ENCODE data around the gene PLBD2. TPM values are rescaled to one million over a fixed set of nuclear protein-coding genes. Genes with fewer than 3 reads are reported as not detected.
A peak's percentile ranks its signal among the peaks of the same experiment; 100 is the strongest.

PLBD2 gene
- total RNA-seq, 1 experiment from 2014 or later: 31.4 TPM

DNA sequence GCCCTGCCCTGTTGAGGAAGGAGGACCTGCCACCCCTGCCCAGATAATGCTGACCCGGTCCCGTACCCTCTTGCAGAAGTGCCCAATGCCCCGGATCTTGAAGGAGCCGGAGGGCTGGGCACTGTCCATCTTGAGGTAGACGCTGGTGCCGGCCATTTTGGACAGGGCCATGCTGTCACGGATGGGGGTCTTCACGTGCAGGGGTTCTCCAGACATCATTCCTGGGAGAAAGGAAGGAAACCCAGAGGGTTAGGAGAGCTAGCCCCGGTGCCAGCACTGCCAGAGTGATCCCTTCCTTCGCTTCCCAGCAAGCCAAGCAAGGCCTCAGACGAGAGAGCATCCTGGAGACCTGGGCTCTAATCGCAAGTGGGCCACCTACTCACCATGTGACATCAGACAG is 41.1 kb downstream of the PLBD2 start:
- no peaks in the 10 kb centered on the region for H3K36me3 Mint-ChIP-seq (ENCODE audit: insufficient read depth in 1 of 3, low read depth in 3 of 3)
- Histone ChIP-seq H3K27me3 (ENCODE audit: insufficient read depth, low read length) (no peaks in the 10 kb centered on the region), H2BK12ac (ENCODE audit: insufficient read length, low read depth, low read length) (no peak overlapping the region)

More for the DNA sequence above, 41.1 kb downstream of the PLBD2 start:
- no peaks in the 10 kb centered on the region for H3K9me3 Mint-ChIP-seq
- H4K5ac ChIP-seq (ENCODE audit: insufficient read length, low read depth, low read length): no peak overlapping the region
- no peaks in the 10 kb centered on the region for H3K79me2 ChIP-seq (ENCODE audit: insufficient read depth, low read length)
- H4K20me1 ChIP-seq (ENCODE audit: control insufficient read depth, insufficient read depth, insufficient read length): no peaks in the 10 kb centered on the region
- no peak overlapping the region for H2BK20ac ChIP-seq (ENCODE audit: low read depth, low read length, poor library complexity, severe bottlenecking)
- no peak overlapping the region for H4K91ac ChIP-seq (ENCODE audit: insufficient read length, low read depth, low read length)
- DNase-seq: no peak
- no peak overlapping the region for H3T11ph ChIP-seq (ENCODE audit: low read length)
- H3K4me3 Mint-ChIP-seq: no peak overlapping the region
- H3K79me1 ChIP-seq (ENCODE audit: insufficient read depth, low read depth, low read length, poor library complexity, severe bottlenecking): no peaks in the 10 kb centered on the region
- no CpG with 5 or more reads among the region's 12 CpGs for WGBS (ENCODE audit: extremely low coverage, insufficient read length, low lambda C conversion rate)
- peak overlapping the region in 1 of 3 experiments; percentile 44; a peak in 1 of 7 replicates for H3K27ac Mint-ChIP-seq
- no peak overlapping the region for H3K56ac ChIP-seq (ENCODE audit: insufficient read length, low read depth, low read length)
- H4K8ac ChIP-seq (replicated peaks; ENCODE audit: insufficient read length, low read depth, low read length): no peak overlapping the region
- H3K4me1 Mint-ChIP-seq: peaks cover 11 to 27% of the 10 kb centered on the region in 2 experiments
- TF ChIP-seq, protein P1, sequence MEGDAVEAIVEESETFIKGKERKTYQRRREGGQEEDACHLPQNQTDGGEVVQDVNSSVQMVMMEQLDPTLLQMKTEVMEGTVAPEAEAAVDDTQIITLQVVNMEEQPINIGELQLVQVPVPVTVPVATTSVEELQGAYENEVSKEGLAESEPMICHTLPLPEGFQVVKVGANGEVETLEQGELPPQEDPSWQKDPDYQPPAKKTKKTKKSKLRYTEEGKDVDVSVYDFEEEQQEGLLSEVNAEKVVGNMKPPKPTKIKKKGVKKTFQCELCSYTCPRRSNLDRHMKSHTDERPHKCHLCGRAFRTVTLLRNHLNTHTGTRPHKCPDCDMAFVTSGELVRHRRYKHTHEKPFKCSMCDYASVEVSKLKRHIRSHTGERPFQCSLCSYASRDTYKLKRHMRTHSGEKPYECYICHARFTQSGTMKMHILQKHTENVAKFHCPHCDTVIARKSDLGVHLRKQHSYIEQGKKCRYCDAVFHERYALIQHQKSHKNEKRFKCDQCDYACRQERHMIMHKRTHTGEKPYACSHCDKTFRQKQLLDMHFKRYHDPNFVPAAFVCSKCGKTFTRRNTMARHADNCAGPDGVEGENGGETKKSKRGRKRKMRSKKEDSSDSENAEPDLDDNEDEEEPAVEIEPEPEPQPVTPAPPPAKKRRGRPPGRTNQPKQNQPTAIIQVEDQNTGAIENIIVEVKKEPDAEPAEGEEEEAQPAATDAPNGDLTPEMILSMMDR (conservative IDR thresholded peaks at IDR 0.05): no peak
- no peak overlapping the region for H3K23ac ChIP-seq (ENCODE audit: insufficient read length, low read depth, low read length)
- H3K27ac ChIP-seq (ENCODE audit: insufficient read length, low read depth, low read length): no peak overlapping the region
- H3K18ac ChIP-seq (ENCODE audit: insufficient read length, low read depth, low read length): no peak overlapping the region
- no peaks in the 10 kb centered on the region for H3K23me2 ChIP-seq (ENCODE audit: insufficient read length, low read depth, low read length, poor library complexity, severe bottlenecking)
- H3K4ac ChIP-seq (ENCODE audit: low read depth, low read length): no peak overlapping the region
- H3K27me3 Mint-ChIP-seq (ENCODE audit: low read depth): peaks cover 9% of the 10 kb centered on the region
- H2AFZ ChIP-seq (ENCODE audit: low read length): no peak overlapping the region
- no peak overlapping the region for H3K4me2 ChIP-seq (ENCODE audit: insufficient read depth, insufficient read length, low read length)
- no peak overlapping the region for H2BK5ac ChIP-seq (ENCODE audit: insufficient read length, low read length)
- H3K14ac ChIP-seq (ENCODE audit: insufficient read depth, low read length): no peak overlapping the region
- no peak overlapping the region for H3K9ac ChIP-seq (ENCODE audit: extremely low read depth, insufficient read length, low read length)
- H3K9me3 ChIP-seq (ENCODE audit: control insufficient read depth, low read depth, low read length): no peaks in the 10 kb centered on the region
- H3K4me1 ChIP-seq (ENCODE audit: insufficient read depth, low read length): no peaks in the 10 kb centered on the region
- no peak overlapping the region for H2BK15ac ChIP-seq (ENCODE audit: low read depth, low read length)
- no peak overlapping the region for H2AK5ac ChIP-seq (ENCODE audit: insufficient read length, low read length)
- no peak overlapping the region for H2BK120ac ChIP-seq (ENCODE audit: low read depth, low read length, poor library complexity, severe bottlenecking)
